HG03457 (cell line): ENCODE measurements around the gene RACGAP1.
"Not testable (repeated sequence)": the region's sequence is repeated elsewhere in the genome, so short reads cannot be mapped to it uniquely, and the experiment has no call there.

Source experiments
- ATAC-seq: cut with Tn5 transposase; IDR thresholded peaks from one replicate; pipeline ENCODE4 v1.9.1; 2021; ENCODE audit warnings: moderate number of reproducible peaks; ENCODE audit not compliant: unreplicated experiment

RACGAP1 gene

GRCh38 chr12:49990273-49990672 lies 35.0 kb downstream of the RACGAP1 start:
- ATAC-seq = no peak

GRCh38 chr12:49989400-49989799 lies 35.9 kb downstream of the RACGAP1 start:
- not testable (repeated sequence) for ATAC-seq

- no peak for ATAC-seq
These were observed 37.5 kb downstream of the RACGAP1 start for GRCh38 chr12:49987625-49988303.

GRCh38 chr12:49986476-49986875 lies 38.8 kb downstream of the RACGAP1 start:
- ATAC-seq = not testable (repeated sequence)

- ATAC-seq = no peak
These were observed 39.3 kb downstream of the RACGAP1 start for GRCh38 chr12:49985981-49986380.

- ATAC-seq = no peak
These were observed 40.6 kb downstream of the RACGAP1 start for GRCh38 chr12:49984476-49985359.

GRCh38 chr12:49983892-49984291 lies 41.4 kb downstream of the RACGAP1 start:
- ATAC-seq = no peak

- ATAC-seq = no peak
These were observed 42.8 kb downstream of the RACGAP1 start for GRCh38 chr12:49982246-49983087.

- no peak for ATAC-seq
These were observed 44.6 kb downstream of the RACGAP1 start for GRCh38 chr12:49980501-49981349.

GRCh38 chr12:49979791-49980190 lies 45.5 kb downstream of the RACGAP1 start:
- no peak for ATAC-seq

GRCh38 chr12:49979016-49979586 lies 46.2 kb downstream of the RACGAP1 start:
- no peak for ATAC-seq

- no peak for ATAC-seq
These were observed 47.2 kb downstream of the RACGAP1 start for GRCh38 chr12:49978125-49978524.

- ATAC-seq = no peak
These were observed 48.7 kb downstream of the RACGAP1 start for GRCh38 chr12:49976557-49976956.

GRCh38 chr12:49975318-49975761 lies 50.0 kb downstream of the RACGAP1 start:
- no peak for ATAC-seq

- no peak for ATAC-seq
These were observed 50.5 kb downstream of the RACGAP1 start for GRCh38 chr12:49974677-49975317.

GRCh38 chr12:49974231-49974675 lies 51.0 kb downstream of the RACGAP1 start:
- ATAC-seq = no peak

- no peak for ATAC-seq
These were observed 51.9 kb downstream of the RACGAP1 start for GRCh38 chr12:49973361-49973830.

- no peak for ATAC-seq
These were observed 52.5 kb downstream of the RACGAP1 start, which contains the start of gene AQP6 for GRCh38 chr12:49972641-49973360. TSS of gene AQP6 (plus strand) at chr12:49972947. CDS start at chr12:49973174, 227 bp downstream.
